ENCODE data around the gene NIM1K. TPM values are rescaled to one million over a fixed set of nuclear protein-coding genes. Genes with fewer than 3 reads are reported as not detected.

Gene NIM1K
- total and polyA plus RNA-seq, 2 of the 4 experiments (the other 2 are of a cell fraction), result 0.54 to 0.68 TPM

DNA sequence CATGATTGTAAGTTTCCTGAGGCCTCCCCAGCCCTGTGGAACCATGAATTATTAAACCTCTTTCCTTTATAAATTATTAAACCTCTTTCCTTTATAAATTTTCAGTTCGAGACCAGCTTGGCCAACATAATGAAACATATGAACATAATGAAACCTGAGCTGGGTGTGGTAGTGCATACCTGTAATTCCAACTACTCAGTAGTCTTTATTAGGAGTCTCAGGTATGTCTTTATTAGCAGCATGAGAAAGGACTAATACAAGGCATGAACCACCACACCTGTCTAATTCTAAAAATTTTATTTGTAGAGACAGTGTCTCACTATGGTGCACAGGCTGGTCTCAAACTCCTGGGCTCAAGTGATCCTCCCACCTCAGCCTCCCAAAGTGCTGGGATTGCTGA is 27.1 kb downstream of the NIM1K start:
- intact Hi-C loops (cut with micrococcal nuclease) (no loop called here), in situ Hi-C loops (cut with MboI; ENCODE audit: low sequenced_read_pairs) (no loop called here), dilution Hi-C loops (cut with HindIII; ENCODE audit: low sequenced_read_pairs, unreplicated experiment) (no loop called here)
- no TSS peak for BruUV-seq (replicated peaks)
- Histone ChIP-seq H2AK9ac (replicated peaks; ENCODE audit: low read depth, low read length, poor library complexity) (no peak overlapping the region), H3K27ac (ENCODE audit: insufficient read depth, low read length) (no peak overlapping the region), H3K4ac (ENCODE audit: low read depth, low read length) (no peak overlapping the region), H2BK20ac (ENCODE audit: low read depth, low read length) (no peak overlapping the region), H4K20me1 (ENCODE audit: insufficient read depth, low read length) (no peaks in the 10 kb centered on the region), H3K4me3 (ENCODE audit: insufficient read depth, low read depth, low read length) (no peak overlapping the region), H3K9me3 (ENCODE audit: control insufficient read depth, insufficient read depth, low read length) (no peaks in the 10 kb centered on the region), H3K79me1 (ENCODE audit: low read depth in 1 of 2, low read length in 2 of 2) (no peaks in the 10 kb centered on the region), H2BK5ac (ENCODE audit: low read depth, low read length, poor library complexity, severe bottlenecking) (no peak overlapping the region), H3K18ac (ENCODE audit: low read depth, low read length) (no peak overlapping the region), H3K56ac (ENCODE audit: extremely low read depth, insufficient read depth, low read length) (no peak overlapping the region), H2BK120ac (ENCODE audit: low read depth, low read length) (no peak overlapping the region), H4K8ac (ENCODE audit: low read depth in 2 of 2, low read length in 2 of 2) (no peak overlapping the region), H2AFZ (replicated peaks; ENCODE audit: low read length, poor library complexity) (no peak overlapping the region), H3K4me2 (ENCODE audit: low read depth, low read length) (no peak overlapping the region), H3K27me3 (ENCODE audit: control insufficient read depth, insufficient read depth, low read length) (no peaks in the 10 kb centered on the region), H4K91ac (ENCODE audit: insufficient read depth, low read depth, low read length) (no peak overlapping the region), H3K23ac (ENCODE audit: low read depth, low read length) (no peak overlapping the region), H2AK5ac (ENCODE audit: low read depth, low read length) (no peak overlapping the region), H3K36me3 (ENCODE audit: control insufficient read depth, insufficient read depth, low read length) (no peaks in the 10 kb centered on the region), H2BK15ac (ENCODE audit: low read depth, low read length) (no peak overlapping the region), H3K9me1 (ENCODE audit: insufficient read depth, low read length) (no peaks in the 10 kb centered on the region), H4K5ac (ENCODE audit: low read depth, low read length) (no peak overlapping the region), H3K9ac (ENCODE audit: low read depth, low read length) (no peak overlapping the region), H3K14ac (replicated peaks; ENCODE audit: low read depth, low read length) (no peak overlapping the region), H3K4me1 (ENCODE audit: control insufficient read depth, insufficient read depth, low read length) (no peaks in the 10 kb centered on the region)
- ChIA-PET POLR2A (ENCODE audit: unreplicated experiment) (no interaction called here), CTCF (no interaction called here)
- ATAC-seq (ENCODE audit: low read depth) (no peak), DNase-seq (no peak)
- WGBS, 2 experiments (ENCODE audit: extremely low coverage in 2 of 2, insufficient read length in 1 of 2), result no CpG with 5 or more reads among the region's 1 CpG
- no peak for TF ChIP-seq FOS (IDR thresholded peaks at IDR 0.05; ENCODE audit: low read depth, low read length)
- TF ChIP-seq MAZ (IDR thresholded peaks at IDR 0.05; ENCODE audit: borderline replicate concordance, low read depth, low read length), result no peak
- no peak for TF ChIP-seq SMC3 (IDR thresholded peaks at IDR 0.05; ENCODE audit: low read depth, low read length)
- TF ChIP-seq MAFK (IDR thresholded peaks at IDR 0.05; ENCODE audit: low read depth, low read length), result no peak
- no peak for TF ChIP-seq RFX5 (IDR thresholded peaks at IDR 0.05; ENCODE audit: low read depth, low read length)
- no peak for TF ChIP-seq POLR2A (IDR thresholded peaks at IDR 0.05; ENCODE audit: low read depth, low read length)

Measured in IMR-90 (cell line).